Left kidney (tissue), 2 donors: ENCODE data around the gene SEMA5B. TPM values are rescaled to one million over a fixed set of nuclear protein-coding genes. Genes with fewer than 3 reads are reported as not detected.

Experiments used
- DNase-seq: peaks from one replicate; pipeline ENCODE4 v3.0.0-alpha.2; 2013
- polyA plus RNA-seq: library from polyadenylated mRNA; unstranded; fragments of 120-200 nt; gene quantifications from one replicate; pipeline ENCODE4 v1.2.1, GENCODE V29; 2013; ENCODE audit not compliant: insufficient read length

The SEMA5B gene
- polyA plus RNA-seq, 1 donor: 28.1 TPM

- DNase-seq: no peak
These were observed 133.6 kb downstream of the SEMA5B start for GRCh38 chr3:122893754-122894668.

GRCh38 chr3:122893282-122893681, 134.3 kb downstream of the SEMA5B start:
- DNase-seq: no peak

GRCh38 chr3:122892118-122892960, 135.2 kb downstream of the SEMA5B start:
- DNase-seq: no peak

DNA sequence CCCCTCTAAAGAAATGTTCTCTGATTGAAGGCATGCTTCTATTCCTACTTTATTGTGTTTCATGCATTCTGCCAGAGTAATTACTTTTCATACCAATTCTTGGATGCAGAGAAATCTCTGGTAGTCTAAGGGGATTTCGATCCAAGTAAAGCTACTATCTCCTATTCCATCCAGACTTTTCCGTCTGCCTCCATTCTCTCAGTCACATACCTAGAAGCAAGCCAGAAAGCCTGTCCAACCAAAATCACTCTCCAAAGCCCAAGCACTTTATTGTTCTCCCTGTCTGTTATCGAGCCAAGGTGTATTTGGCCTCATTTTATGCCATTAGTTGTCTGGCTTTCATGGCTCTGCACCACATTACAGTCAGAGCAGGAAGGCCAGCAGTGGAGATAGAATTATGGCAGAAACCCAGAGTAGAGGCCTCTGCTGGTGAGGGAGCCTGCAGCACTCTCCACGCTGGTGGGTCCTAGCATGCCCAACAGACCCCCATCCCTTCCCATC, 136.8 kb downstream of the SEMA5B start:
- no peak for DNase-seq

DNA sequence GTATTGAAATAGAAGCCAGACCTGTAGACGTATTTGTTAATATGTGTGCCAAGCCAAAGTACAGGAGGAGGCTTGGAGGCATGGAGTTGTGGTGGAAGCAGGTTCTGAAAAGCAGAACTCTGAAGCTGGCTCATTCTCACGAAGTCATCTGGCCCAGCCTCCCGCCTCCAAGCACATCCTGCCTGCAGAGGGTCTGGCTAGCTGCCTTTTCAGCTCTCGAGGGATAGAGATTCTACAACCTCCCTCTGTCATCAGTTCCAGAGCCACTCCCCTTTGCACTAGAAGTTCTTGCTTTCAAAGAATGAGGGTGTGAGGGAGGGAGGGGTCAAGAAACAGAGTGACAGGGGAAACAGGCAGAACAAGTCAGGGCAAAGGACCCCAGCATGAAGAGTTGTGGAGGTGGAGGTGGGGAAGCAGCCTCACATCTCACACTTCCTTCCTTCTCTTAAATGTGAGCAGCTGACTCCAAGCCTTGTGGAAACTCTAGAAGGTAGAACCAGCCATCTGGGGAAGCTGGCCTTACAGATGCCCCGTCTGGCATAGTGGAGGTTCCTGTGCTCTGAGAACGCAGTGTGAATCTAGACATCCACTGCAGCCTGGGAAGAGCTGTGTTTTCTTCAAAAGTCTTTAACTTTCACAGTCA, 137.4 kb downstream of the SEMA5B start:
- peak; percentile 5 for DNase-seq

GRCh38 chr3:122886946-122887345, 140.6 kb downstream of the SEMA5B start:
- DNase-seq: no peak

- no peak for DNase-seq
These were observed 141.3 kb downstream of the SEMA5B start for GRCh38 chr3:122886251-122886650.

DNA sequence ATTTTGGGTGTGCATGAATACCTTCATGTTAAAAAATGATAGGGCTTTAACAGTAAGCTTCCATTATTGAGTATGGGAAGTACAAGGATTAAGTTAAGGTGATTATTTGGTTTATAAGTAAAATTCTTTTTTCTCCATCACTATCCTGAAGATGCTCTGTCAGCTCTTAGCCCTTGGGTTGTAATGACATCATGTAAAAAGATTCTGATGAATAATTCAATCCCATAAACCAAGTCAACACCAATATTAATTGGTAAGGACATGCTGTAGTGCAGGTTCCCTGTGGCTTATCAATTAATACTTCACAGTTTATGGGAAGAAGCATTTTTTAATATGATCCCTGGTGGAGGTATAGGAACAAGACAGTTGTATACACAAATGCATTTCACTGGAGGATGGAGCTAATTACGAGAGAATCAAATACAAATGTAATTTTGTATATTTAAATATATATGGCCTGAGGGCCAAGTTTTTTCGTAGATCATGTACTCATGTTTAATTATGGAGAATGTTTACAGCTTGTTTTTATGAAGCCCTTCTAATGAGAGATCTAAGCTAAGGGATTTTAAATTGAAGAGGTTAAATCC, 145.1 kb downstream of the SEMA5B start:
- no peak for DNase-seq

DNA sequence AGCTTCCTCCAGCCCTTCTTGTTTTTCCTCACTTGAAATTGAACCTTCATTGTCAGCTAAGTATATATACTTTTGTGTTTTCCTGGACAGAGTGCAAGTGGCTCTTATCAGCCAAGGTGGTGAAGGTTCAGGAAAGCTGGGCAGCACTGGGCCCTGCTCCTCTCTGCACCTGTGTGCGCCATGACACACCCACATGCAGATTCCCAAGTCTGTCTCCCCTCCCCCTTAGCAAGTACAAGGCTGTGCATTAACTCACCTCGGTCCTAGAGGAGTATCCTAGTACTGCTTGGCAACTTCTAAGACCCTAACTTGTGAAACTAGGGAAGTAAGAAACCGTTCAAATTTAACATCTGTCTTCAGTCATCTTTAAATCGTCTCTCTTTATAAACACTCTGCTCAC, 146.9 kb downstream of the SEMA5B start:
- DNase-seq: no peak

- no peak for DNase-seq
These were observed 147.4 kb downstream of the SEMA5B start for GRCh38 chr3:122880173-122880572.

GRCh38 chr3:122875547-122876127, 151.9 kb downstream of the SEMA5B start:
- no peak for DNase-seq

GRCh38 chr3:122873741-122874515, 153.6 kb downstream of the SEMA5B start:
- no peak for DNase-seq

DNA sequence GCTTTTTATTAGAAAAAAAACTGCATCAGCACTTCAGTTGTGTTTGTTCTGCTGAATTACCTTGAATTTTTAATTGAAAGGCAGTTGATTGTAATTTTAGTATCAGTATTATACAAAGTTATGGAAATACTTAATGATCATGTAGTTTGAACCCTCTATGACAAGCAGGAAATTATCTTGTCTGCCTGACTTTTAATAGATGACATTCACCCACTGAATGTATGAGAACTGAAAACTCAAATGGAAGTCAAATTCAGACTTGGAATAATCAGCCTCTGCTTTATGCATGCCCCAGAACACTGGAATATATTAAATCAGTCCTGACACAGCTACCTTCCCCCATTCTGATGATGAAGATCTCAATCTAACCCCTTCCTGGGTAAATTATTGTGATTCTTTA, 159.2 kb downstream of the SEMA5B start:
- no peak for DNase-seq

- DNase-seq: no peak
These were observed 163.1 kb downstream of the SEMA5B start for GRCh38 chr3:122864498-122864897.

DNA sequence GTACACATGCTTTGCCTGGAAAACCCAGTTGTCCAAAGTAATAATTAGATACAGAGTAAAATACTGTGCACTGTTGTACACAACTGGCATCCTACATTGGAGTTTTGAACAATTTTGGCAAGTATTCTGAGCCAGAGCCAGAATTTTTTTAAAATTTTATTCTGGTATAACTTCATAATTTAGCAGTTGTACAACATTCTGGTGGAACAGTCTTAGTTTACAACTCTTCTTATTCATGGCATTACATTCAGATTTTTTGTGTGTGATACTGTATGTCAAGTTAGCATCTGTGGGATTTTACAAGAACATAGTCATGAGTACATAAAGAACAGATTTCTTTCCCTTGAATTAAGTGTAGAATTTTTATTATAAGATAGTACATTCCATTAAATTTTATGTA, 165.2 kb downstream of the SEMA5B start:
- DNase-seq: no peak

Other genes with a start within 250 kb of the SEMA5B start
- gene HSPBAP1, start 233.9 kb downstream of the SEMA5B start, polyA plus RNA-seq: 18.7 TPM
- gene SLC49A4, start 232.7 kb downstream of the SEMA5B start, polyA plus RNA-seq: 17.3 TPM
- 32.4 TPM for gene PDIA5, start 39.3 kb upstream of the SEMA5B start, polyA plus RNA-seq
- 27.8 TPM for gene SEC22A, start 174.2 kb upstream of the SEMA5B start, polyA plus RNA-seq